ENCODE results near the gene TBCD.

The TBCD gene

GRCh38 chr17:82793974-82794630, 42.2 kb downstream of the TBCD start:
- peak; percentile 39 for DNase-seq

GRCh38 chr17:82794781-82795482, 43.1 kb downstream of the TBCD start:
- DNase-seq: peak; percentile 12

DNA sequence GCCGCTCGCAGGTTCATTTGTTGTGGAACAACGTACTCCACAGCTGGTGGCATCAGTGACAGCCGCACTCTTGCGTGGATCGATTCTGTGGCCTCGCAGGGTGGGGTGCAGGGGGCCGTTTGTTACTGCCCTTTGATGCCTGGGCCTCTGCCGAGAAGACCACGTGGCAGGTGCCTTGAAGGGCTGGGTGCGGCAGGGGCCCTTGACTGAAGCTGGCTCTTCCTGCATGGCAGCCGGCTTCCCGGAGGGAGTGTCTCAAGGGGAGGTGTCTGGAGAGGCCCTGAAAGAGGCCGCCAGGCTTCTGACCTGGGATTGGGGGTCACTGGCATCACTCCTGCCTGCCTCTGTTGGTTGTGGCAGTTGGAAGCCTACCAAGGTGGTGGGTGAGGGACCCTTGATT, 43.8 kb downstream of the TBCD start:
- no peak for DNase-seq

DNA sequence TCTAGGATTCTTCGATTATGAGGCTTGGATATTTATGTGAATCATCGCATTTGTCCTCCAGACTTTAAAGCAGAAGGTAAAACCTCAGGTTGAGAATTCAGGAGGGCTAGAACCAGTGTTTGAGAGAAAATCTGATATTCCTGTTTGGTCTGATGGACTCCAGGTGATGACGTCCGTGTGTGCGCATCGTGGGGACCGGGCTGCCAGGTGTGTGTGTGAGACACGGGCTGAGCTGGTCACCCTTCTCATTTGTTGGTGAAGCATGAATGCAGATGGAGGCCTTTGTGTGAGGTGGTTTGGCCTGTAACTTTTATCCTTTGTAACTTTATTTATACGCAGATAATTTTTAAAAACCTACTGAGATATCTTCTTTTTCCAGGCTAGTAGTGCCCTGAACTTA, 45.2 kb downstream of the TBCD start:
- no peak for DNase-seq

DNA sequence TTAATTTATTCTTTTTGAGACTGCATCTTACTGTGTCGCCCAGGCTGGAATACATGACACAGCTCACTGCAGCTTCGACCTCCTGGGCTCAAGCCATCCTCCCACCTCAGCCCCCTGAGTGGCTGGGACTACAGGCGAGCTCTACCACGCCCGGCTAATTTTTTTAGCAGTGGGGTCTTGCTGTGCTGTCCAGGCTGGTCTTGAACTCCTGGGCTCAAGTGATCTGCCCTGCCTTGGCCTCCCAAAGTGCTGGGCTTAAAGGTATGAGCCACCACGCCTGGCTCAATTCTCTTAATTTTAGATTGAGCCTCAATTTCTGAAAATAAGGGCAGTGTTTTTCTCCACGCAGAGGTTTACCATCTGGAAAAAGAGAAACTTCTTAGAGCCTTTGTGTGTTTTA, 46.9 kb downstream of the TBCD start:
- no peak for DNase-seq

- DNase-seq: no peak
Observed at GRCh38 chr17:82799591-82799990, 47.7 kb downstream of the TBCD start.

GRCh38 chr17:82800885-82801284, 49.0 kb downstream of the TBCD start:
- no peak for DNase-seq

- DNase-seq: no peak
Observed at GRCh38 chr17:82801377-82801970, 49.6 kb downstream of the TBCD start.

GRCh38 chr17:82802075-82802780, 50.4 kb downstream of the TBCD start:
- peak; percentile 61 for DNase-seq

DNA sequence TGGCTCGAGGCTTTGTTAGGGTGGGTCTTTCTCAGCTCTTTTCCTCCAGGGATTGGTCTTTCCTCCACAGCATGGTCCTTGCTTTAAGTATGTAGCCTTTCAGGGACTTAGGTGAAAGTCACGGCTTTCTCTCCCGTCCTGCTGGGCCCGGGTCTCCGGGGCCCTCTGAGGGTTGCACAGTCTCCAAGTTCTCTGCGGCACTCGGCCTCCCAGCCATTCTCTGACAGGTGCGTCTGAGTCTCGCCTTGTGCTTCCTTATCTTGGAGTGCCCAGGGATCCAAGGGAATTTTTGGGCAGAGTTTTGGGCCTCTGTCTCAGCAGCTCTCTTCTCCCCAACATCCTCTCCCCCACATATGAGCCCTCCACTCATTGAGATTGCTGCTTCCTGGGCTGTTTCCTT, 51.3 kb downstream of the TBCD start:
- no peak for DNase-seq

- DNase-seq: no peak
Observed at GRCh38 chr17:82803606-82804005, 51.7 kb downstream of the TBCD start.

DNA sequence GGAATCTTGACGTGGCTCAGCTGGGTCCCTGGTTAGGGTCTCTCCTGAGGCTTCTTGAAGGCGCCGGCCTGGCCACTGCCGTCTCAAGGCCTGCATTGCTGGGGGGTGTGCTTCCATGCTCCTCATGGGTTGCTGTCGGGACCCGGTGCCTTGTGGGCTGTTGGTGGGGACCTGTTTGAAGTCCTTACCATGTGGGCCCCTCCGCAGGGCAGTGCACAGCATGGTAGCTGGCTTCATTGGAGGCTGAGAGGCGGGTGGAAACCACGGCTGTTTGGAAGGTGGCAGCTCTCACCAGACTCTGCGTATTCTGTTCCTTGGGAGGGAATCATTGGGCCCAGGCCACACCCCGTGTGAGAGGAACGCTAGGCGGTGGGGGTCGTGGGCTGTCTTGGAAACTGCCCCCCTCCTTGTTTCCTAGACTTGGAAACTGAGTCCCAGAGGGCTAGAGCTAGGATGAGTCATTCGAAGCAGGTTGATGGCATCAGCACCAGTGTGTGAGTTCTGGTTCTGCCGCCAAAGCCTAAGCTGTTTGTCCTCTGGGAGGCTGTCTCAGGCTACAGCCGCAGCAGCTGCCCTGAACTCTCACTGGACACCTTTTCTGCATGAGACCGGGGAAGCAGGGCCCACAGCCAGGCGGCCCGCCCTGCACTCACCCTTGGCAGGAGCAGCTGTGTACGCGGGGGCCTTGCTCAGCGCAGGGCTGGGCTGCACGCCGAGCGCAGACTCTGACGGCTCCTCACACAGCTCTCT, 52.8 kb downstream of the TBCD start:
- peak; percentile 62 for DNase-seq

DNA sequence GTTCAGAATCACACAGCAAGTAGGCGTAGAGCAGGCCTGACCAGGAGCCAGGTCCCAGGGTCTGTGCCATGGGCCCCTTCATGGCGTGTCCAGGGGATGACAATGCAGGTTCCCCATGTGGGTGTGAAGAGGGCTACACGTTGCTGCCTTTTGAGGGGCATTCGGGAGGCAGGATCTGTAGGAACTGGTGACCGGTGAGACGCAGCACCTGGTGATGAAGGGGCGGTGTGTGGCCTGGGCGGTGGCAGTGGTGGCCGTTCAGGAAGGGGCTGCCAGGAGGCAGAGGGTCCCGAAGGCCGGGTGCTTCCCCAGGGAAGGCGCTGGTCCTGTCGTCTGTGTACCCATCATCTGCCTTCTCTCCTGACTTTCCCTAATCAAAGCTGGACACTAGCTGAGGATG, 53.4 kb downstream of the TBCD start:
- DNase-seq: no peak

- DNase-seq: no peak
Observed at GRCh38 chr17:82805823-82806222, 54.0 kb downstream of the TBCD start.

DNA sequence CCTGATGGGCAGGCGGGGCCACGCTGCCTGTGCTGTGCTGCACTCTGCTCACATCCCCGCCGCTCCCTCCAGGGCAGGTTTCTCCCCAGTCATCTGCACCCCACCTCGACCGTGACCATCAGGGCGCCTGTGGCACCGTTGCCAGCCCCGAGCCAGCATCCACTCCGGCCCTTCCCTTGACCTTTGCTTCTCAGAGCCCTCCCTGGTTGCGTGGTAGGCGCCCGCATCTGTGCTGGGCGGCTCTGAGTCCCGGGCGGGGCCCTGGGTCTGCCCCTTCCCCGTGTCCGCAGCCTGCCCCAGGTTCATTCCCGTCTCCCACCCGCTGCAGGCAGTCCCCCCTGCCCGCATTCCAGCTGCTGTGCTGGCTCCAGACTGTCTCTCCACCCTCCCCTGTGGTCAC, 54.8 kb downstream of the TBCD start:
- DNase-seq: no peak

- DNase-seq: no peak
Observed at GRCh38 chr17:82807101-82807500, 55.2 kb downstream of the TBCD start.

DNA sequence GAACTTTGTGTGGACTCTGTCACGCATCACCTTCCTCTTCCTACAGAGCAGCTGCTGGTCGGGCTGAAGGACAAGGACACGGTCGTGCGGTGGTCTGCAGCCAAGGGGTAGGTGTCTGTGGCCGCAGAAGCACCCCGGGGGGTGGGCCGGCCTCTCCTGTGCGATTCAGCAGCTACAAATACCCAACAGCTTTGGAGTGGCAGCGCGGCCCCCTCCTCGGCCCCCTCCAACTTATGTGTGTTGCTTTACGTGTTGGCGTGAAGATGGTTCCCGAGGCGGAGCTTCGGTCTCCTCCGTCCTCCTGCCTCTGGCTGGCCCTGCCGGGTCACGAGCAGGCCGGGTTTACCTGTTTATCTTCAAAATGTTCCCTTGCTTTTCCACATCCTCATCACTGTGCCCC, 55.7 kb downstream of the TBCD start:
- no peak for DNase-seq

DNA sequence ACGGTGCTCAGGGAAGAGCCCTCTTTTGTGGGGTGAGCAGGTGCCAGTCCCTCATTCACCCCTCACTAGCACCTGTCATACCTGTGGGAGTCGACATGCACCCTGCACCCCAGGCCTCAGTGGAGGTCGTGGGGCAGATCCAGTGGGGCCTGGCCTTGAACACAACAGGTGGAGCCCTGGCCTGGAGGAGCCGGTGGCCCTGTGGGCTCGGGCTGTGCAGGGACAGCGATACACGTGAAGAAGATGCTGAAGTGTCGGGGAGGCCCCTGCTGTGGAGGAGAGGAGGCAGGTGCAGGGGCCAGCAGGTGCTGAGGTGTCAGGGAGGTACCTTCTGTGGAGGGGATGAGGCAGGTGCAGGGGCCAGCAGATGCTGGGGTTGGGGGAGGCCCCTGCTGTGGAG, 56.1 kb downstream of the TBCD start:
- DNase-seq: no peak

DNA sequence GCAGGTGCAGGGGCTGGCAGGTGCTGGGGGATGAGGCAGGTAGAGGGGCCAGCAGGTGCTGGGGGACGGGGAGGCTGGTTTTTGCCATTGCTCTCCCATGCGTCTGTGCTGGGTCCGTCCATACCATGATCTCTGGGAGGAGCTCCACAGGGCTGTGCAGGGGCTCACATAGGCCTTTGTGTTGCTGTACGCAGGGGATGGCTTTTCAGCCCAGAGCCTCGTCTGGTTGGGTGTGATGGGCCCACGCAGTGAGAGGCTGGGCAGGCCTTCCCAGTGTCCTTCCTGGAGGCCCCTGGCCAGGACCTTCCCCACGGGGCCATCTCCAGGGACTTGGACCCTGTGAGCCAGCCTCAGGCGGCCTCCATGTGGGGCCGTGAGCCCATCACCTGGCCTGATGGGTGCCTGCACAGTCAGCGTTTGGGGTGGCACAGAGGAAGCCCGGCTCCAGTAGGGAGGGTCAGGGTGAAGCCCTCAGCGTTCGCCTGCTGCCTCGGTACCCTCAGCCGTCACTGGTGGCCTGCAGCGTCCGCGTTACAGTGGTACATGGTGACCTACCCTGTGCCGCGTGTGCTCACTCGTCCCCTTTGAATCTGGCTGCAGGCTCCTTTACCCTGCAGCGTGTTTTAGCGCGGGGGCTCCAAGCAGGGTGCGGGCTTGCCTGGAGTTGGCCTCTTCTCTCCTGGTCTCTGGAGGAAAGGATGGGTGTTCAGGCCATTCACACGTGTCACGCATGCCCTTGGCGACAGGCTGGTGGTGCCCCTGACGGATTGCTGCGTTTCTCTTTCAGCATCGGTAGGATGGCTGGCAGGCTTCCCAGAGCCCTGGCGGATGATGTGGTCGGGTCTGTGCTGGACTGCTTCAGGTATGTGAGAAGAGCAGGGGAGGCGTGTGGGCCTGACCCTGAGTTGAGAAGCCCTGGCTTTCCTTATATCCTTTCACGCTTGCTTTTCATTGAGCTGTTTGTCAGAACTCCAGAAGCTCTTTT, 57.3 kb downstream of the TBCD start:
- peak; percentile 30 for DNase-seq

DNA sequence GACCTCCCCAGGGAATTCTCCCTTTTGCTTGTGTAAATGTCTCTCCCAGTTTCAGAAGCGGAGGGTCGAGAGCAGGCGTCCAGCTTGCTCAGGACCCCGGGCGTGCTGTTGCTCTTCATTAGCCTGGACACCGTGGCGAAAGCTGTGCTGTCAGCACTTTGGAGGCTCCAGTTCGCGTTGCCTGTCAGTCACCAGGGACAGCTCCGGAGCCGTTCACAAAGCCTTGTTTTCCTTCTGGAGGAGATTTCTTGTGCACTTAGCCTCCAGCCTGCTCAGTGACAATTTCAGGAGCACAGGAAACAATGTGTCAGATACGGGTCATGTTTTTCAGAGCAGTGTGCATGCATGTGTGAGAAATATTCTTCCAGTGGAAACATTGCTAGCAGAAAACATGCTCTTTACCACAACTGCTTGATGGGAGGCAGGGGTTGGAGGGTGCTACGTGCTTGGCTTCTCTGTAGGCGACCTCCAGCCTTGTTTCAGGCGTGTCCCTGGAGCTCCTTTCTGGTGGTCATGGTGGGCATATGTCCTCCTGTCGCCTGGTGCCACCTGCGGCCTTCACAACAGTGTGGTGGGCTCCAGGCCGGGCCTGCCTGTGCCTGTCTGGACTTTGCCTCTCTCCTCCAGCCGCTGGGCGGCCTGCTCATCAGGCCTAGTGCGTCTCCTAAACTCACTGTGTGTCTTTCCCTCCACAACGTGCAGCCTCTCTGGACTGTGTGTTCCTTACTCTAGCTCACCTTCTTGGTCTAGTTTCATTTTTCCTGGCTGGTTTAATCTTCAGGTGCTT, 59.0 kb downstream of the TBCD start:
- no peak for DNase-seq

DNA sequence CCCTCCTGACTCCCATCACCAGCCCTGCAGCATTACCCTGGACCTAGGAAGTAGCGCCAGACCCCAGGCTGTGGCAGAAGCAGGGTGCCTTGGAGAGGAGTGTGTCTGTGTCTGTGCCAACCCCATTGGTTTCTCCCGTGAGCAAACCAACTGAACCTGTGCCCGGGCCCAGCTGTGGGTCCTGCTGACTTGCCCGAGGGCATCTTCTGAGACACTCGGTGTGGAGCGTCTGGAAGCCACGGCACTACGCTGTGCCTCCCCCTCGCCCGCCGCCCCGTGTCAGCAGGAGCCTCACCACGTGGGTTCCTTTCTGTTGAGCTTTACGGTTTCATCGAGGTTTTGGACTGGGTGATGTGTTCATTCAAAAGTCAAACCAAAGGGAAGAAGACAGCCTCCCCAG, 60.2 kb downstream of the TBCD start:
- DNase-seq: no peak
